GM18873 (cell line): ENCODE measurements around the gene RAB4B.
"Not testable (repeated sequence)": the region's sequence is repeated elsewhere in the genome, so short reads cannot be mapped to it uniquely, and the experiment has no call there.

Source experiments
- ATAC-seq: cut with Tn5 transposase; IDR thresholded peaks from one replicate; pipeline ENCODE4 v1.9.1; 2021; ENCODE audit warnings: mild to moderate bottlenecking, moderate library complexity, moderate number of reproducible peaks; ENCODE audit not compliant: unreplicated experiment, low FRiP score

Gene RAB4B

DNA sequence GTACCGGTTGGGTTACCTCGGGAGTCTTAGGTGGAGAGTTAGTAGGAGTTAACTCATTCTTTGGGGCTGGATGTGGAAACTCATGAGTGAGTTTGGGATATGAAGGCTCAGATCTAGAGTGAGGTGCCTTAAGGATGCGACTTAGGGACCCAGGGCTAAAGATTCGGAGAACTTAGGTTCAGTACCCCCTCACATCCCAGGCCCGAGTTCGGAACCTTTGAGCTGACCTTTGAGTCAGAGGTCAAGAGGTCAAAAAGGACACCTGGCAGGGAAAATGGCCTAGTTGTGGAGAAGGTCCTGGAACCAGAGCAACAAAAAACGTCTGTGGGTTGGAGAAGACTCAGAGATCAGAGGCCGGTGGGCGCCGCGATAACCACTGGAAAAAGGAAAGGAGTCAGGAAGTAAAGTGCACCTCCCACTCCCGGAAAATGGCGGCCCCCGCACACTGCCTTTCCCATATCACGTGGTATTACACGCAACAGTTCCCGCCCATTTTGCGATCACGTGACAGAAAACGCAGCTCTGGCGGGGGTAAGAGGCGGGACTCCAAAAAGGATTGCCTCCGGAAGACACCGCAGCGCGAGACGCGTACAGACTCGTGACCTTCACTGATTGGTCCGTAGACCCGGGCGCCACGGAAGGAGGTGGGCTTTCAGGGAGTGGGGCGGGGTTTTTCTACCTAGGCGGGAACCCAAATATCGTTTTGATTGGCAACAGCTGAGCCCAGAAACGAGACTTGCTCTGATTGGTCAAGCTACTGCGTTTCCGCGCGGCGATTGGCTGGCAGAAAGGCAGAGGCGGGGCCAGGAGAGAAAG is 27.8 kb upstream of the RAB4B start, which contains the start of gene ACTMAP:
Gene ACTMAP, minus strand, starts transcription at position 420 of the 816 bp plus-strand sequence. CDS start 674 bp downstream, outside the sequence.
- peak; percentile 83 for ATAC-seq

DNA sequence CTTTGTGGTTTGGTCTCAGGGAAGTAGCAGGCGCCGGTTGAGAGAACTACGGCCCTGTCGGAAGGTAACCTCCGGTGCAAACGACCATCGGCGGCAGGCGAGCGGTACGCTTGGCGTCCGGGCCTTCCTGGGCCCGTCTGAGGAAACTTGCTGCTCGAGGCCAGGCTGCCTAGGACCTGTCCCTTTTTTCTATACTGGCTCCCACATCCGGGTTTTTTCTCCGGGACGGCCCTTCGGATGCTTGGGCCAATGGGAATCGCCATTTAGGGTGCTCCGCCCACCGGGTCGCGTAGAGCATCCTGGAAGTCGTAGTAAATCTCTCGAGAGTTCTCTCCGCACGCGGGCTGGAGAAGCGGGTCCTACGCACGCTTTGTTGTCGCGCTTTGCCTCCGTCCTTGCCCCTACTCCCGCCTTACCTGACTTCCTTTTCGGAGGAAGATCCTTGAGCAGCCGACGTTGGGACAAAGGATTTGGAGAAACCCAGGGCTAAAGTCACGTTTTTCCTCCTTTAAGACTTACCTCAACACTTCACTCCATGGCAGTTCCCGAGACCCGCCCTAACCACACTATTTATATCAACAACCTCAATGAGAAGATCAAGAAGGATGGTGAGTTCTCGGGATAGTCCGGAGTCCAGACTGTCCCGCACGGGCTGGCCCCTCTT is 27.0 kb upstream of the RAB4B start, which contains the start of gene SNRPA:
Gene SNRPA, plus strand, starts transcription at position 330 of the 664 bp plus-strand sequence. Its CDS starts 206 bp downstream, at position 536.
- ATAC-seq = peak; percentile 40

- no peak for ATAC-seq
Observed at GRCh38 chr19:40752257-40752781, 25.7 kb upstream of the RAB4B start.

GRCh38 chr19:40754611-40755247 is 23.3 kb upstream of the RAB4B start:
- no peak for ATAC-seq

DNA sequence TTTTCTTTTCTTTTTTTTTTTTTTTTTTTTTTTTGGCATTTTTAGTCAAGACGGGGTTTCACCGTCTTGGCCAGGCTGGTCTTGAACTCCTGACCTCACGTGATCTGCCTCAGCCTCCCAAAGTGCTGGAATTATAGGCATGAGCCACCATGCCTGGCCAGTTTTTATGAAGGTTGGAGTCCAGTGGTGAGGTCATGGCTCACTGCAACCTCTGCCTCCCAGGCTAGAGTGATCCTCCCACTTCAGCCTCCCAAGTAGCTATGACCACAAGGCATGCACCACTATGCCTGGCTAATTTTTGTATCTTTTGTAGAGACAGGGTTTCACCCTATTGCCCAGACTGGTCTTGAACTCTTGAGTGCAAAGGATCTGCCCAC is 22.8 kb upstream of the RAB4B start:
- no peak for ATAC-seq

DNA sequence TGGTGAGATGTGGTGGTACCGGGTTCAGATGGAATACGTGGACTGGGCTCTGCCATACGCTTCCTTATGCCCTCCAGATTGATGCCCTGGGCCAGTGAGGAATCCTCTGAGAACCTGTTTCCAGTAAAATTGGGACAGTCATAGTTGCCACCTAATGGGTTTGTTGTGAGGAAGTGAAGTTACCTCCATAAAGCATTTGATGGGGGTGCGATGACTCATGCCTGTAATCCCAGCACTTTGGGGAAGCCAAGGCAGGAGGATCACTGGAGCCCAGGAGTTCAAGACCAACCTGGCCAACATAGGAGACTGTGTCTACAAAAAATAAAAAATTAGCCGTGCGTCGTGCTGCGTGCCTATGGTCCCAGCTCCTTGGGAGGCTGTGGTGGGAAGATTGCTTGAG is 22.3 kb upstream of the RAB4B start:
- no peak for ATAC-seq

DNA sequence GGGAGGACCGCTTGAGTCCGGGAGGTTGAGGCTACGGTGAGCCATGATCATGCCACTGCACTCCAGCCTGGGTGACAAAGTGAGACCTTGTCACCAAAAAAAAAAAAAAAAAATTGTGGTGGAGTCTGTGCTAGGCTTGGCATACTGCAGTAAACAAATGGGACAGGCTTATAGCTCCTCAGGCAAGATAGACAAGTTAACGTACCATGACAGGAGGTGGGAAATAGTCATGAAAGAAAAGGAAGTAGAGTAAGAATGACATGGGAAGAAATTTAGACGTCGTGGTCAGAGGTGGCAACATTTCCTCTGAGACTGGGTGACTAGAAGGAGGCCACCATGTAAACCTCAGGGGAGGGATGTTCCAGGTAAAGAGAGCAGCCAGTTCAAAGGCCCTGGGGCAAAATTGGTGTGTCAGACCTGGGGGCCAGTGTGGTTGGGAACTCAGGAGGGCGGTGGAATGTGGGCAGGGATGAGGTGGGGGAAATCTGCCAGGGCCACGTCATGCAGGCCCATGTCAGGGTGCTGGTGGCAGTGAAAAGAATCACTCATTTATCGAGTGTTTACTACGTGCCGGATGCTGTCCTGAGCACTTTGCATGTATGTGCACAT is 21.4 kb upstream of the RAB4B start:
- no peak for ATAC-seq

GRCh38 chr19:40758491-40758890 is 19.6 kb upstream of the RAB4B start:
- ATAC-seq = no peak

DNA sequence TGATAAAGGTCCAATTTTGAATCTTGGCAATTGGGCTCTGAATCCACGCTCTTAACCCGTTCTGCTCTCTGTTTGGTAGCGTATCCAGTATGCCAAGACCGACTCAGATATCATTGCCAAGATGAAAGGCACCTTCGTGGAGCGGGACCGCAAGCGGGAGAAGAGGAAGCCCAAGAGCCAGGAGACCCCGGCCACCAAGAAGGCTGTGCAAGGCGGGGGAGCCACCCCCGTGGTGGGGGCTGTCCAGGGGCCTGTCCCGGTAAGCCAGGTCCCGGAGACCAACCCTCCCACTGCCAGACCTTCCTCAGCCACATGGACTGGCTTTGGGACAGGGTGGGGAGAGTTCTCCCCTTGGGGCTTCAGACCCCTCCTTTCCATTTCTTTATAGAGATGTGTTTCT is 18.7 kb upstream of the RAB4B start:
- ATAC-seq = no peak

- no peak for ATAC-seq
Observed at GRCh38 chr19:40762754-40763470, 15.1 kb upstream of the RAB4B start.

DNA sequence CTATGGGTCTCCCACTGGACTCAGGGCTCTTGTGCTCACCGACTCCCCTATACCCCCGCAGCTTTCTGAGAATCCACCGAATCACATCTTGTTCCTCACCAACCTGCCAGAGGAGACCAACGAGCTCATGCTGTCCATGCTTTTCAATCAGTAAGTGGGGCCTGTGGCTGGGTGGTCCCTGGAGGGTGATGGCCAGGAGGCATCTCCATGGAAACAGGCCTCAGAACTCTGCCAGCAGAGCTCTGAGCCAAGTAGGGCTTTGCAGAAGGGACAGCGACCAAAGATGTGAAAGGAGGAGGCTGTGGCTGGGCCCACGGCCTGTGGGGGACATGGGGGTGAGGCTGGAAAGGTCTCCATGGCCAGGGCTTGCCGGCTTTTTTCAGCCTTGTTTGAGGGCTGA is 14.5 kb upstream of the RAB4B start:
- ATAC-seq = no peak

DNA sequence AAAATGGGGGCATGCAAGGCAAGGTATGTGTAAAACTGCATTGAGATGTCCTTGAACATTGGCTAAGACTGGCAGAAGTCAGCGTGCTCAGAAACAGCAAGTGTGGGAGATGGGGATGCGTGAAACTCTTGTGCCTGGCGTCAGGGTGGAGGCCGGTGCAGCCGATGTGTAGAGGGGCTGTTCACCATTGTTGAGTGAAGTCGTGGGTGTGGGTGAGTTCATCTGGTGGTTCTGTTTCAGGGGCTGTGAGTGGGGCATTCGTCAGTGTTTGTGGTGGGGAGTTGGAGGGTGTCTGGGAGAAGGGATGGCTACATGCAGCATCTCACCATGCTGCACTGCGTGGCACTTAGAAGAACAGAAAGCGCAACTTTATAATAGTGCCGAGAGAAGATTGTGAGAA is 14.1 kb upstream of the RAB4B start:
- ATAC-seq = no peak

- not testable (repeated sequence) for ATAC-seq
Observed at GRCh38 chr19:40766385-40766784, 11.7 kb upstream of the RAB4B start.

- no peak for ATAC-seq
Observed at GRCh38 chr19:40768869-40769268, 9.2 kb upstream of the RAB4B start.

GRCh38 chr19:40771101-40771862 is 6.8 kb upstream of the RAB4B start:
- ATAC-seq = not testable (repeated sequence)

DNA sequence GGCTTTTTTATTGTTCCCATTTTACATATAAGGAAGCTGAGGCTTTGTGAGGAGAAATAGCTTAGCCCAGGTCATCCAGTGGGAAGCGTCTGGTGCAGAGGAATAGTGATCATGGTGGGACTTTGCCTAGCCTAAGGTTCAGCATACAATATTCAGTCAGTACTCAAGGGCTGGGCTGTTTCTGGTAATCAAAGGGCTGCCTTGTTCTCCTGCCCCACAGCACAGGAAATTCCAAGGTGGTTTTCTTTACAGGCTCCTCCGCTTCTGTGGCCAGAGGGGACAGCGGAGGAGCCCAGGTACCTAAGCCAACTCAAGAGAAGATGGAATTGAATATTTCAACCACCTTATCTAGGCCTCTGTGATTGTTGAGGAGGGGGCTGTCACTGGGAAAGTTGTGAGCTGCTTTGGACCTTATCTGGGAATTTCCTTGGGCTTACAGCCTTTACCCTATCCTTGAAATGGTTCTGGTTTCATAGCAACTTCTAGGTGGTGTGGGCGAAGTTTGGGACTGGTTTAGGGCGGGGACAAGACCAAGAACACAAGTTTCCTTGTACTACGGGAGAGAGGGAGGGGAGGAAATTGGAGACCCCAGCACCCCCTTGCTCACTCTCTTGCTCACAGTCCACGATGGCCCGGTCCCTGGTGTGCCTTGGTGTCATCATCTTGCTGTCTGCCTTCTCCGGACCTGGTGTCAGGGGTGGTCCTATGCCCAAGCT is 3.0 kb upstream of the RAB4B start, which contains the start of gene MIA:
Gene MIA, plus strand, starts transcription at position 606 of the 716 bp plus-strand sequence. Its CDS starts 22 bp downstream, at position 628.
- no peak for ATAC-seq

GRCh38 chr19:40775632-40776022 is 2.4 kb upstream of the RAB4B start:
- no peak for ATAC-seq

DNA sequence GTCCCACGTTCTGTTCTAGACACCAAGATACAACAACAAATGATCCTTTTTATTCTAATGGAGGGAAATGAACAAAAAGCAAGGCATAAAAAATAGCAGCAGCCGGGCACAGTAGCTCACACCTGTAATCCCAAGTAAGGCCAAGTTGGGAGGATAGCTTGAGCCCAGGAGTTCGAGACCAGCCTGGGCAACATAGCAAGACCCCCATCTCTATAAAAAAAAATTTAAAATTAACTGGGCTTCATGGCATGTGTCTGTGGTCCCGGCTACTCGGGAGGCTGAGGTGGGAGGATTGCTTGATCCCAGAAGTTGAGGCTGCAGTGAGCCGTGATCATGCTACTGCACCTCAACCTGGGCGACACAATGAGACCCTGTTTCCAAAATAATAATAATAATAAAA is 1.7 kb upstream of the RAB4B start:
- no peak for ATAC-seq
